Ishikawa (cell line): ENCODE measurements around the gene VAV1.

Source experiments
- EGR1 ChIP-seq: IDR thresholded peaks from 2 replicates; pipeline ENCODE4 v1.6.1; 2012
- MAX ChIP-seq: IDR thresholded peaks from 2 replicates; pipeline ENCODE4 v1.6.1; 2012
- NFIC ChIP-seq: IDR thresholded peaks from 2 replicates; pipeline ENCODE4 v1.6.1; 2012
- RAD21 ChIP-seq: IDR thresholded peaks from 2 replicates; pipeline ENCODE4 v1.6.1; 2012; ENCODE audit warnings: low read depth
- REST ChIP-seq: IDR thresholded peaks from 2 replicates; pipeline ENCODE4 v1.6.1; 2012; ENCODE audit warnings: low read depth, mild to moderate bottlenecking
- TCF12 ChIP-seq: IDR thresholded peaks from 2 replicates; pipeline ENCODE4 v1.6.1; 2012; ENCODE audit warnings: low read depth
- YY1 ChIP-seq: IDR thresholded peaks from 2 replicates; pipeline ENCODE4 v1.6.1; 2012; ENCODE audit warnings: low read depth
- ZBTB7A ChIP-seq: IDR thresholded peaks from 2 replicates; pipeline ENCODE4 v1.6.1; 2012; ENCODE audit warnings: low read depth

GRCh38 chr19:6888967-6889366 is 116.5 kb downstream of the VAV1 start:
- TF ChIP-seq TCF12 (no peak), ZBTB7A (no peak), NFIC (no peak), YY1 (no peak), RAD21 (no peak), MAX (no peak), REST (no peak), EGR1 (no peak)
